A673 (cell line): ENCODE data around the gene HIVEP1.

Experiments
- CTCF ChIP-seq: fragments of 300-800, 200-600 bp; sonication (generic); conservative IDR thresholded peaks from 2 replicates; pipeline ENCODE4 v1.5.1; 2017; ENCODE audit warnings: low read depth, mild to moderate bottlenecking, antibody characterized with exemption, low read length, moderate library complexity, mixed read lengths
- EZH2 ChIP-seq: fragments of 200-600 bp; sonication (generic); IDR thresholded peaks from 2 replicates; pipeline ENCODE4 v1.6.1; 2017; ENCODE audit warnings: borderline replicate concordance, low read depth, mild to moderate bottlenecking, mixed read lengths, antibody characterized with exemption, low read length; ENCODE audit not compliant: poor library complexity, severe bottlenecking

GRCh38 chr6:12172572-12172971 is 160.5 kb downstream of the HIVEP1 start:
- TF ChIP-seq CTCF, result no peak
- no peak for TF ChIP-seq EZH2
